T-cell (primary cell): Measurements from ENCODE around the gene USP6NL. TPM values are rescaled to one million over a fixed set of nuclear protein-coding genes. Genes with fewer than 3 reads are reported as not detected.

Experiments used
- ATAC-seq, 4 experiments: fragments of 200-7000 bp in 3 of 4; fragments of 150-1000 bp in 1 of 4; cut with Tn5 transposase; replicated peaks in 1 of 4; 1 replicate in 3 of 4; 2 replicates in 1 of 4; pipeline ENCODE4 v1.10.0; 2021; ENCODE audit warnings: moderate library complexity in 3 of 4, mild to moderate bottlenecking in 2 of 4, moderate number of reproducible peaks in 1 of 4
- CTCF ChIA-PET, 2 donors: fragments of 300-600 bp; sonication (Branson Sonifier 250); formaldehyde crosslinking; loops; one replicate each; lab custom pipeline; 2022; ENCODE audit warnings: antibody characterized with exemption in 2 of 2; lab: Charles Lee
- POLR2A ChIA-PET, 2 donors: fragments of 300-600 bp; sonication (Branson Sonifier 250); formaldehyde crosslinking; loops; one replicate each; lab custom pipeline; 2022; ENCODE audit warnings: antibody characterized with exemption in 2 of 2; lab: Charles Lee
- DNase-seq, 35 experiments: peaks; one replicate each; pipeline versions ENCODE4 v3.0.0 to v3.0.0-alpha.2; 2013 to 2023
- H3K27ac ChIP-seq: one replicate; pipeline ENCODE4 v1.5.1; 2013; ENCODE audit warnings: low read length
- H3K27me3 ChIP-seq, 2 experiments: replicated peaks in 1 of 2; 1 replicate in 1 of 2; 2 replicates in 1 of 2; pipeline versions ENCODE4 v1.6.1 to v1.7.0; 2013; ENCODE audit warnings: low read length in 1 of 2, mixed read lengths in 1 of 2; ENCODE audit not compliant: control insufficient read depth in 2 of 2, insufficient read depth in 2 of 2; ENCODE audit errors: extremely low read depth in 1 of 2
- H3K36me3 ChIP-seq, 2 donors: 1 replicate in 1 of 2; 2 replicates in 1 of 2; pipeline versions ENCODE4 v1.6.1 to v1.7.0; 2013; ENCODE audit warnings: low read length in 1 of 2; ENCODE audit not compliant: control insufficient read depth in 2 of 2, insufficient read depth in 1 of 2; ENCODE audit errors: extremely low read depth in 1 of 2
- H3K4me1 ChIP-seq, 2 experiments: 1 replicate in 1 of 2; 2 replicates in 1 of 2; pipeline versions ENCODE4 v1.6.1 to v1.7.0; 2013; ENCODE audit warnings: low read length in 2 of 2, mixed read lengths in 1 of 2; ENCODE audit not compliant: insufficient read depth in 2 of 2, control insufficient read depth in 1 of 2; ENCODE audit errors: extremely low read depth in 1 of 2
- H3K4me3 ChIP-seq, 2 donors: 1 replicate in 1 of 2; 2 replicates in 1 of 2; pipeline versions ENCODE4 v1.5.1 to v1.7.0; 2013; ENCODE audit warnings: mild to moderate bottlenecking in 2 of 2, low read length in 1 of 2, moderate library complexity in 1 of 2; ENCODE audit not compliant: control insufficient read depth in 1 of 2; ENCODE audit errors: extremely low read depth in 1 of 2
- H3K9me3 ChIP-seq: 2 replicates; pipeline ENCODE4 v1.7.0; 2013
- H3K27ac Mint-ChIP-seq, 2 donors: one replicate each; pipeline ENCODE4 v1.8.0; 2020 to 2021; ENCODE audit warnings: mild to moderate bottlenecking in 2 of 2, mixed read lengths in 2 of 2
- H3K27me3 Mint-ChIP-seq, 2 donors: one replicate each; pipeline ENCODE4 v1.8.0; 2021 to 2022; ENCODE audit warnings: mixed read lengths in 2 of 2
- H3K36me3 Mint-ChIP-seq: one replicate; pipeline ENCODE4 v1.8.0; 2021; ENCODE audit warnings: mixed read lengths
- H3K4me1 Mint-ChIP-seq, 3 donors: one replicate each; pipeline ENCODE4 v1.8.0; 2020 to 2022; ENCODE audit warnings: mixed read lengths in 3 of 3, mild to moderate bottlenecking in 1 of 3
- H3K4me3 Mint-ChIP-seq, 3 donors: one replicate each; pipeline ENCODE4 v1.8.0; 2020 to 2022; ENCODE audit warnings: mild to moderate bottlenecking in 3 of 3, mixed read lengths in 3 of 3, moderate library complexity in 3 of 3
- H3K9me3 Mint-ChIP-seq, 3 donors: one replicate each; pipeline ENCODE4 v1.8.0; 2020 to 2022; ENCODE audit warnings: mixed read lengths in 3 of 3
- WGBS: methylation state at CpG from one replicate; pipeline ENCODE4 v1.1.5; 2013; ENCODE audit warnings: missing lambda C conversion rate; ENCODE audit not compliant: insufficient coverage; 5-methylcytosine and 5-hydroxymethylcytosine counted together
- total RNA-seq, 35 experiments: library from RNA in 6 of 35; stranded (reverse) in 6 of 35; fragments of 120-200 nt in 1 of 35; gene quantifications; one replicate each; pipeline versions ENCODE4 v1.2.1 to v1.2.4 and lab custom pipeline; 2013 to 2026

The USP6NL gene
- total RNA-seq, 5 donors from 2014 or later (not counting 1 experiment from before 2014, with no cell fraction given), result 3.9 to 7.6 (median 4.6) TPM

DNA sequence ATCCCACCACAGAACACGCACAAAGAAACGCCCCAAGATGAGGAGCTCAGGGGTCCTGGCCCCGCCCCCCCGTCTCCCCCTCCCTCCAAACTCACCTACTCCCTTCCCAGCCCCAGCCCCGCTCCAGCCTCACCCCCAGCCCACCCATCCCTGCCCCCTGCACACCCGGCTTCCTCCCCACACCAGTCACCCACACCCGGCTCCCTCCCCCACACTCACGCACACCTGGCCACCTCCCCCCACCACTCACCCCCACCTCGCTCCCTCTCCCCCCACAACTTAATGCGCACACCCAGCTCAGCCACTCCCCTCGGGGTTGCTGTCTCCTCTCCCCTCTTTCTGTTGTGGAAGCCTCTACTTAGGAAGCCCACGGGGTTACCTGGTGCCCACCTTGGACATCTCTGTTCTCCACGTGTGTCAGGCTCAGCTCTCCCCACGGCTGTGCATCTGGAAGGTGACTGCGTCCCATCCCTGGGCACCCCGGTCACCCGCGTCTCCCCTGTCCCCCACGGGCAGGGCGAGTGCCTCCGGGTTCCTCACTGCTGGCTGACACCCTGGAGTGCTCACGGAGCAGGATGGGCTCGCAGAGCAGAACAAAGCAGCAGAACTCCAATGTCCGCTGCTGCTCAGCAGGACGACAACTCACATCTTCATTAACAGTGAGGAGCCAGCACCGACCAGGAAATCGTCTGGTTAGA, 166.8 kb downstream of the USP6NL start:
- Mint-ChIP-seq H3K4me1 (peaks cover 23 to 34% (median 24%) of the 10 kb centered on the region in 3 donors), H3K9me3 (no peaks in the 10 kb centered on the region), H3K27ac (no peak overlapping the region), H3K4me3 (no peak overlapping the region), H3K36me3 (no peaks in the 10 kb centered on the region), H3K27me3 (peaks cover 0 to 5% of the 10 kb centered on the region in 2 donors)
- Histone ChIP-seq H3K4me3 (no peak overlapping the region), H3K9me3 (no peaks in the 10 kb centered on the region), H3K27me3 (peaks cover 0 to 2% of the 10 kb centered on the region in 2 experiments), H3K36me3 (no peaks in the 10 kb centered on the region), H3K27ac (no peak overlapping the region), H3K4me1 (peaks cover 0 to 12% of the 10 kb centered on the region in 2 experiments)
- CTCF ChIA-PET, result no interaction called here
- no peak for ATAC-seq
- WGBS, result 79% methylated on average over 20 of the region's 27 CpGs
- POLR2A ChIA-PET, result no interaction called here
- DNase-seq, result no peak

DNA sequence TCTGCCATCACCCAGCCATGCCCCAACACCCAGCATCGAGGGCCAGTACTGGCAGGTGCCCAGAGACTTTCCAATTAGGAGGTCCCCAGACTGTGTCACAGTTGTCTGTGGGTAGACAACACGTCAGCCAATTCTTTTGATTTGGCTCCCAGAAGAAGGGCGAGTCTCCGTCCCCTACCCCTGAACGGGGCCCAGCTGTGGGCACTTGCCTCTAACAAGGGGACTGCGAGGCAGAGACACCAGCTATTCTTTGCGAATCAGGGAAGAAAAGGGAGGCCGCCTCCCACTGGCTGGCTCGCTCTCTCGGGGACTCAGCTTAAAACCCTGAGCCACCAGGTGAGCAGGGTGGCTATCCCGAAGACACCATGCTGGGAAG, 167.3 kb downstream of the USP6NL start:
- no peak for ATAC-seq
- Mint-ChIP-seq H3K27ac (no peak overlapping the region), H3K27me3 (peaks cover 0 to 5% of the 10 kb centered on the region in 2 donors), H3K9me3 (no peaks in the 10 kb centered on the region), H3K4me3 (no peak overlapping the region), H3K4me1 (peaks cover 24 to 35% (median 29%) of the 10 kb centered on the region in 3 donors), H3K36me3 (no peaks in the 10 kb centered on the region)
- no peaks in the 10 kb centered on the region for H3K36me3 ChIP-seq
- 96% methylated on average over 4 of the region's 11 CpGs for WGBS
- DNase-seq, result no peak
- ChIA-PET CTCF (no interaction called here), POLR2A (no interaction called here)
- peaks cover 0 to 13% of the 10 kb centered on the region in 2 experiments for H3K4me1 ChIP-seq
- no peaks in the 10 kb centered on the region for H3K9me3 ChIP-seq
- peaks cover 0 to 2% of the 10 kb centered on the region in 2 experiments for H3K27me3 ChIP-seq
- no peak overlapping the region for H3K27ac ChIP-seq
- H3K4me3 ChIP-seq, result no peak overlapping the region

DNA sequence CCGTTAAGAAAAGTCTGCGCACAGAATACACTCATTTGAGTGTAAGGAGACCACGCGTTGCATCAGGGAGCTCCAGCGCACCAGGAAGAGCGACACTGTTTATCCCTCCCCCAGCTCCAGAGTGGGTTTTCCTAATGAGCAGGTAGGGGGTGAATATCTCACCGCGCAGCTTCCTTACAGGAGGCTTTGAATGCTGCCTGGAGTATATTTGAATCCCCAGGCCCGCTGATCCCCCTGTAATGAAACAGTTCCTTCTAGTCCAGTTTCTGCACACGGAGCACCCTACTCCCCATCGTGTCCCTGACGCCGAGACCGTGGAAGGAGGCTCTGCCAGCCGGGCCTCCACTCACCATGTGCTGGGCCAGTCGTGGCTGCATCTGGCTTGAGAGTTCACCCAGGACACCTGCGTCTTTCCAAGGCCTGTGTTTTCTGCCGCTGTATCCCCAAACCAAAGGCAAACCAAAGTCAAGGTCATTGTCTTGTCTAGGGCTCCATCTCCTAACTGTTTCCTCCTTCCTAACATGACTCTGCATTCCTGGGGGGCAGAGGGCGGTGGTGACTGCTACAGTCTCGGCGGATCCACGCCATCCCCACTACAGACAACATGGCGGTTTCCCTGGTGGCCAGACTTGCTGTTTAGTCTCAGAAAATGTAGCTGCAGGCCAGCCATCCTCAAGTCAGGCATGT, 167.8 kb downstream of the USP6NL start:
- ChIA-PET CTCF (no interaction called here), POLR2A (no interaction called here)
- no peaks in the 10 kb centered on the region for H3K36me3 Mint-ChIP-seq
- 90% methylated on average over 12 of the region's 23 CpGs for WGBS
- Histone ChIP-seq H3K9me3 (no peaks in the 10 kb centered on the region), H3K4me1 (peaks cover 0 to 13% of the 10 kb centered on the region in 2 experiments), H3K27ac (no peak overlapping the region), H3K36me3 (no peaks in the 10 kb centered on the region), H3K27me3 (no peaks in the 10 kb centered on the region), H3K4me3 (no peak overlapping the region)
- peaks cover 0 to 5% of the 10 kb centered on the region in 2 donors for H3K27me3 Mint-ChIP-seq
- ATAC-seq, result no peak
- peaks cover 23 to 33% (median 30%) of the 10 kb centered on the region in 3 donors for H3K4me1 Mint-ChIP-seq
- no peak for DNase-seq
- H3K4me3 Mint-ChIP-seq, result no peak overlapping the region
- H3K9me3 Mint-ChIP-seq, result no peaks in the 10 kb centered on the region
- no peak overlapping the region for H3K27ac Mint-ChIP-seq

DNA sequence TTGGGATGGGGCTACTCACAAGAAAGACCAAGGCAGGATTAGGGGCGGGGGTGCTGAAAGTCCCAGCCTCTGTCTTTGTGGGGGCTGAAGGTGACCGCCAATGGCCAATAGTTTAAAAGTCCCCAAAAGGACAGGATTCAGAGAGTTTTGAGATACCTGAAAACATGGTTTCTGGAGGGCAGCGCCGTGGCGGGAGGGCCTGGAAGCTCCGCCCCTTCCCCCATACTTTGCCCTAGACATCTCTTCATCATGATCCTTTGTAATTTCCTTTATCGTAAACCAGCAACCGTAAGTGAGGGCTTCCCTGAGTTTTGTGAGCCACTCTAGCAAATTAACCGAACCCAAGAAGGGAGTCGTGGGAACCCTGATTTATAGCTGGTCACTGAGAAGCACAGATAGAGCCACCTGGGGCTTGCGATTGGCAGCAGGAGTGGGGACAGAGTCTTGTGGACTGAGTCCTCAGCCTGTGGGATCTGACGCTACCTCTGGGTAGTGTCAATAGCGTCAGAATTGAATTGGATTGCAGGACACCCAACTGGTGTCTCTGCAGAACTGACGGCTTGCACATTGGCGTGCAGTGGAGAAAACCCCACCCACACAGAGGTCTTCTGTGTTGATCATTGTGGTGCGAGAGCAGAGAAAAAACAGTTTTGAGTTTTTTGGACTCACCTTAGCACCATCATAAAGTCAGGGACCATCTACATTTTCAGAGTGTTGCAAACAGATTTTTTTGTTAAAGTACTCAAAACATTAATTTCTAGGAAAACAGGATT, 169.3 kb downstream of the USP6NL start:
- Histone ChIP-seq H3K27ac (no peak overlapping the region), H3K4me3 (no peak overlapping the region), H3K36me3 (no peaks in the 10 kb centered on the region), H3K9me3 (no peaks in the 10 kb centered on the region), H3K27me3 (peaks cover 0 to 5% of the 10 kb centered on the region in 2 experiments), H3K4me1 (peaks cover 0 to 9% of the 10 kb centered on the region in 2 experiments)
- Mint-ChIP-seq H3K4me3 (no peak overlapping the region), H3K27ac (no peak overlapping the region), H3K4me1 (peaks cover 12 to 24% (median 19%) of the 10 kb centered on the region in 3 donors), H3K9me3 (no peaks in the 10 kb centered on the region), H3K36me3 (no peaks in the 10 kb centered on the region), H3K27me3 (peaks cover 0 to 5% of the 10 kb centered on the region in 2 donors)
- ChIA-PET CTCF (no interaction called here), POLR2A (no interaction called here)
- 91% methylated on average over 8 of the region's 16 CpGs for WGBS
- DNase-seq (no peak), ATAC-seq (no peak)

DNA sequence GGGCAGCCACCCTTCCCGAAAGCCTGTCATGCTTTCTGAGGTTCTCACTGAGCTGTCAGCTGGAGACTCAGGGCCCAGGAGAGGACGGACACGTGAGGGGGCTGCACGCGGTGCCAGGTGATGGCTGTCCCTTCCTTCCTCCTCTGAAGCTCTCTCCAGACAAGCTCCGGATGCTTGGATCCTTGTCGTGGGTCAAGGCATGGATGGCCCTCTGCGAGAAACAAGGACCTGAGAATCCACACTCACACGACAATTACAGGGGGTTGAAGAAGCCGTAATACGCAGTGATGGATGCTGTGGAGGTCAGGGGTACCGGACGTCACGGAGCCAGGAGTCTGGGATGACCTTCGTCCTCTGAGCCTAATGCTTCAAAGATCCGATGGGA, 170.3 kb downstream of the USP6NL start:
- Histone ChIP-seq H3K27me3 (peaks cover 0 to 5% of the 10 kb centered on the region in 2 experiments), H3K36me3 (no peaks in the 10 kb centered on the region), H3K27ac (no peak overlapping the region), H3K4me3 (no peak overlapping the region), H3K9me3 (no peaks in the 10 kb centered on the region), H3K4me1 (peaks cover 0 to 9% of the 10 kb centered on the region in 2 experiments)
- DNase-seq (no peak), ATAC-seq (no peak)
- H3K27me3 Mint-ChIP-seq, result peaks cover 0 to 5% of the 10 kb centered on the region in 2 donors
- H3K9me3 Mint-ChIP-seq, result no peaks in the 10 kb centered on the region
- WGBS, result 91% methylated on average over 6 of the region's 16 CpGs
- H3K27ac Mint-ChIP-seq, result no peak overlapping the region
- H3K36me3 Mint-ChIP-seq, result no peaks in the 10 kb centered on the region
- ChIA-PET CTCF (no interaction called here), POLR2A (no interaction called here)
- no peak overlapping the region for H3K4me3 Mint-ChIP-seq
- H3K4me1 Mint-ChIP-seq, result peaks cover 12 to 20% (median 19%) of the 10 kb centered on the region in 3 donors
